Duodenal mucosa (tissue), 2 donors: ENCODE data around the gene PITRM1.
"Not testable (repeated sequence)": the region's sequence is repeated elsewhere in the genome, so short reads cannot be mapped to it uniquely, and the experiment has no call there.

ENCODE experiments used
- H3K27ac ChIP-seq: one replicate; pipeline ENCODE4 v1.7.0; 2013; ENCODE audit warnings: low read depth, low read length
- H3K27me3 ChIP-seq, 2 donors: one replicate each; pipeline ENCODE4 v1.7.0; 2013; ENCODE audit warnings: low read length in 2 of 2, control low read depth in 1 of 2; ENCODE audit not compliant: insufficient read depth in 2 of 2, control insufficient read depth in 1 of 2
- H3K36me3 ChIP-seq, 2 donors: one replicate each; pipeline ENCODE4 v1.7.0; 2013; ENCODE audit warnings: low read length in 2 of 2, control low read depth in 1 of 2; ENCODE audit not compliant: insufficient read depth in 2 of 2, control insufficient read depth in 1 of 2
- H3K4me1 ChIP-seq, 2 donors: one replicate each; pipeline ENCODE4 v1.7.0; 2013; ENCODE audit warnings: low read length in 2 of 2, control low read depth in 1 of 2; ENCODE audit not compliant: insufficient read depth in 2 of 2, control insufficient read depth in 1 of 2
- H3K4me3 ChIP-seq, 2 donors: one replicate each; pipeline ENCODE4 v1.7.0; 2013; ENCODE audit warnings: low read length in 2 of 2, low read depth in 1 of 2
- H3K9ac ChIP-seq, 2 donors: one replicate each; pipeline ENCODE4 v1.7.0; 2013; ENCODE audit warnings: low read length in 2 of 2, low read depth in 1 of 2
- H3K9me3 ChIP-seq, 2 donors: one replicate each; pipeline ENCODE4 v1.7.0; 2013; ENCODE audit warnings: low read length in 2 of 2, control low read depth in 1 of 2; ENCODE audit not compliant: control insufficient read depth in 1 of 2

The PITRM1 gene

DNA sequence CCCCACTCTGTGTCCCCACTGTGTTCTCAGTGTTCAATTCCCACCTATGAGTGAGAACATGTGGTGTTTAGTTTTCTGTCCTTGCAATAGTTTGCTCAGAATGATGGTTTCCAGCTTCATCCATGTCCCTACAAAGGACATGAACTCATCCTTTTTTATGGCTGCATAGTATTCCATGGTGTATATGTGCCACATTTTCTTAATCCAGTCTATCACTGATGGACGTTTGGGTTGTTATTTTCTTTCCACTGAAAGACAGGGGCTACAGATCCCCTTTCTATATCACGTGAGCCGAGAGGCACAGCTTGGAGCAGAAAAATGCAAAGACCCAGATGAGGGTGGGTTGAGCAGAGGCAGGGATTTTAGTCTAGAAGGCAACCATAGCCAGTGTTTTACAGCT is 14.6 kb upstream of the PITRM1 start:
- not testable (repeated sequence) for H3K4me1 ChIP-seq, H3K9me3 ChIP-seq, H3K4me3 ChIP-seq, H3K36me3 ChIP-seq, H3K27me3 ChIP-seq, H3K9ac ChIP-seq, H3K27ac ChIP-seq

DNA sequence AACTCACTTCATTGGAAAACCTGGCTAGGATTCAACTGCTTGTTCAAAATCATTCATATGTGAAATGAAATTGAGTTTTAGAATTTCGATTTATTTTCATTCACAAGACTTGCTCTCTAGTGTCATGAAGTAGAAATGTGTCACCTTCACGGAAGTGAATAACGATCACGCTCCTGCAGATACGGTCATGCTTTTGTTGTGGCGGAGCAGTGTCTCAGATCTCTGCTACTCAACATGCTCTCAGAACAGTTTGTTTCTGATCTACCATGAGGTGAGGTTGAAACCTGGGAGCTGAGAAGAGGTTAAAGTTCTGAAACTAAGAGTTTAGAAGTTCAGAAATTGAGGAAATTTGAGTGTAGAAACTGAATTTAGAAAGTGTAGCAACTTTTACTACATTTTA is 13.8 kb upstream of the PITRM1 start:
- Histone ChIP-seq H3K9ac (no peak overlapping the region), H3K9me3 (no peaks in the 10 kb centered on the region), H3K36me3 (no peaks in the 10 kb centered on the region), H3K4me1 (no peaks in the 10 kb centered on the region), H3K27ac (no peak overlapping the region), H3K4me3 (no peak overlapping the region), H3K27me3 (no peaks in the 10 kb centered on the region)

DNA sequence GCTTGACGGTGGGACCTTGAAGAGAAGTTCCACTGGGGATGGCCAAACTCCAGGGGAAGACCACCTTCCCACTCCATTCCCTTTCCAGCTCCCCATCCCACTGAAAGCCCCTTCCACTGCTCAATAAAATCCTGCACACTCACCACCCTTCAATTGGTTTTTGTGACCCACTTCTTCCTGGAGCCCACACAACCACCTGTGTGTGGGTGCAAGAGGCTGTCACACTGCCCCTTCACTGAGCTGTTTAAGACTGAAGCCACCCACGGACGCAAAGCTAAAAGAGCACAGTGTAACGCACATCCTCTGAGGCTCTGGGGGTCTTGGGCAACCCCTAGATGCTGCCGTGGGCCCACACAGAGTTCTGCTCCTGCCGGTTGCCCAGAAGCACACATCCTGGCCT is 12.8 kb upstream of the PITRM1 start:
- Histone ChIP-seq H3K27ac (no peak overlapping the region), H3K9me3 (no peaks in the 10 kb centered on the region), H3K36me3 (no peaks in the 10 kb centered on the region), H3K4me1 (no peaks in the 10 kb centered on the region), H3K9ac (no peak overlapping the region), H3K27me3 (no peaks in the 10 kb centered on the region), H3K4me3 (no peak overlapping the region)

DNA sequence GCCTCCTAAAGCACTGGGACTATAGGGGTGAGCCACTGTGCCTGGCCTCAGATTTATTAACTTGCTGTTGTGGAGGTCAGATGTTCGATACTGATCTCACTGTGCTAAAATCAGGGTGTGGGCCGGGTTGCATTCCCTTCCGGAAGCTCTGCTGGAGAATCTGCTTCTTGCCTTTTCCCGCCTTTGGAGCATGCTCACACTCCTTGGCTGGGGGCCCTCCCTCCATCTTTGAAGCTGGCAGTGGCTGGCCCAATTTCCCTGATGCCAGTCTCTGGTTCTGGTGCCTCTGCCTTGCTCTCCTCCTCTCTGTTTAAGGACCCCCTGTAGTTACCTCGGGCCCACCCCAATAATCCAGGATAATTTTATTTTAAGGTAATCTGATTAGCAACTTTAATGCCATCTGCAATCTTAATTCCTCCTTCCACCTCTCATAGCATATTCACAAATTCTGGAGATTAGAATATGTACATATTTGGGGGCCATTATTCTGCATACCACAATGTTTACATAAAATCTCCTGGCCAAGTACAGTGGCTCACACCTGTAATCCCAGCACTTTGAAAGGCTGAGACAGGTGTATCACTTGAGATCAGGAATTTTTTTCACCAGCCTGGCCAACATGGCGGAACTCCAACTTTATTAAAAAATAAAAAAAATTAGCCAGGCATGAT is 7.9 kb upstream of the PITRM1 start:
- Histone ChIP-seq H3K4me3 (no peak overlapping the region), H3K4me1 (no peaks in the 10 kb centered on the region), H3K9me3 (no peaks in the 10 kb centered on the region), H3K36me3 (no peaks in the 10 kb centered on the region), H3K27ac (no peak overlapping the region), H3K9ac (no peak overlapping the region), H3K27me3 (no peaks in the 10 kb centered on the region)

DNA sequence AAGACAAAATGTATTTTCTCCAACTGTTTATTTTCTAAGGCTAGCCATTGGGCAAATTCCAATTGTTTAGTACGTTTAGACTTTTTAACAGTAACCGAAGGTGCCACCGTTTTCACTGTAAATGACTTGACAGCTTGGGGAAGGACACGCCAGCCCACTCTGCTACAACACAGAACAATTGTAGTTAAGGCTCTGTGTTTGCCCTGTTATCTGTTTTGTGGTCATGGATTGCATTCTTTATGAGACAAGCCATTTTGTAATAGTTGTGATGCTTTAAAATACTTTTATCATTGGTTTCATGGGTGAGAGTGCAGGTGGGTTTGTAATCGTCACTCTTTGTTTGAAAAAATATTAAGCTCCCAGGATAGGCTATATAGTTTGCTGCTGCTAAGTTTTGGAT is 6.6 kb upstream of the PITRM1 start:
- Histone ChIP-seq H3K27me3 (no peaks in the 10 kb centered on the region), H3K36me3 (no peaks in the 10 kb centered on the region), H3K4me1 (no peaks in the 10 kb centered on the region), H3K4me3 (no peak overlapping the region), H3K9ac (no peak overlapping the region), H3K27ac (no peak overlapping the region), H3K9me3 (no peaks in the 10 kb centered on the region)

DNA sequence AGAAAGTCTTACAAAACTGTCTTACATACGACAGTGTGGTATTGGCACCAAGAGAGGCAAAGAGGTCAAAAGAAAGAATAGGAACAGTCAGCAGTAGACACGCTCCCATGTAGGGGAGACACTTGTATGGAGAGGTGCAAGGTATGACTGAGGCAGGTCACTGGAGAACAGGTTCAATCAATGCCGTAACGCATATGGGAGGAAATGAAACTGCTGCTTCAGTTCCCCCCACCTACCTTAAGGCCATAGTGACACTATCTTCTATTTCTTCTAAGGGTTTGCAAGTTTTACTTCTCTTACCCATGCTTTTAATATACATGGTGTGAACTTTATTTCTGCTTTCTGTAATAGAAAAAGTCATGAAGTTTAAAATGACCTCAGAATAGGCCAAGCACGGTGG is 5.5 kb upstream of the PITRM1 start:
- H3K27ac ChIP-seq = no peak overlapping the region
- H3K9ac ChIP-seq = no peak overlapping the region
- H3K9me3 ChIP-seq = no peaks in the 10 kb centered on the region
- no peaks in the 10 kb centered on the region for H3K36me3 ChIP-seq
- H3K27me3 ChIP-seq = no peaks in the 10 kb centered on the region
- peaks cover 0 to 4% of the 10 kb centered on the region in 2 donors for H3K4me1 ChIP-seq
- no peak overlapping the region for H3K4me3 ChIP-seq

DNA sequence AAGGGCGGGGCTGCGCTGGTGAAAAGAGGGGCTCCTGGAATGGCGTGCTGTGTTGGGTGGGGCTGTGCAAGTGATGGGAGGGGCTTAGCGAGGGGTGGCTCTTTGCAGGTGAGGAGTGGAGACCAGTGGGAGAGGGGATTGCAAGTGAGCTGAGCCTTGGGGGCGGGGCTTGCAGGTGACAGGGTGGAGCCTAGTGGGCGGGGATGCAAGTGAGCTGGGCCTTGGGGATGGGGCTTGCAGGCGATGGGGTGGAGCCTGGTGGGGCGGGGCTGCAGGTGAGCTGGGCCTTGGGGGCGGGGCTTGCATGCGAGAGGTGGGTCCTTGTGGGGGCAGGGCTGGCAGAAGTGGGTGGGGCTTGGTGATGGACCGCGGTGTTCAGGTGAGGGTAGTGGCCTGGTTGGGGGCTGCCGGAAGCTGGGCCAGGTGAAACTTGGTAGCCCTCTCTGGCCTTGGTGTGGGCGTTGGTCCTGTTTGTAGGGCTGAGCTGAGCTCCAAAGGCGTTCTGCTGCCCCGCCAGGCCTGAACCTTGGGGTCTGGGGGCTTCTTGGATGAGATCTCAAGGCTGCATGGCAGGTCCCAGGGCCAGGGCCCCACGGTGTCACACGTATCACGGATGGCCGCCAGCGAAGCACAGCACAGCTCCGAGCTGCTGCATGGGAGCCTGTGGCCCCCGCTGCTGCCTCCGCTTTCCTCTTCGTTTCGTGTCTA is 743 bp upstream of the PITRM1 start:
- Histone ChIP-seq H3K36me3 (peaks cover 7 to 17% of the 10 kb centered on the region in 2 donors), H3K27ac (no peak overlapping the region), H3K4me3 (peak overlapping the region; percentile 61 to 74), H3K27me3 (no peaks in the 10 kb centered on the region), H3K9ac (peak overlapping the region in 1 of 2 donors; percentile 25), H3K4me1 (peaks cover 4 to 7% of the 10 kb centered on the region in 2 donors), H3K9me3 (no peaks in the 10 kb centered on the region)

DNA sequence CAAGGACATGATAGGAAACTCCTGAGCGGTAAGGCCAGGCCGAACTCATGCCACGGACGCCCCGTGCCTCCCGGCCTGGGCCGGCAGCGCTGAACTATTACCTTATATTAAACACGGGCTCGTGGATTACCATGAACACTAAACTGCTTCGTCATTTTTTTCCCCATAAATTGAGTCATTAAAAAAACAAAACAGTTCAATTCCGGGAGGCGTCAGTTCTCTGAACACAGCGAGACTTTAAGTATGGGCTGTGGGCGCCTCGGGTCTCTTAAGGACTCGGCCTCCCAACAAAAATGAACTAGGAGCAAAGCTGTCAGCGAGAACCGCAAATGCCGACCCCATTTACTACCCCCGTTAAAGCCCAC is 519 bp downstream of the PITRM1 start:
- H3K27me3 ChIP-seq = no peaks in the 10 kb centered on the region
- no peaks in the 10 kb centered on the region for H3K9me3 ChIP-seq
- H3K9ac ChIP-seq = peak overlapping the region; percentile 84 to 92
- H3K36me3 ChIP-seq = peaks cover 16 to 28% of the 10 kb centered on the region in 2 donors
- peak overlapping the region; percentile 87 for H3K27ac ChIP-seq
- peaks cover 4 to 7% of the 10 kb centered on the region in 2 donors for H3K4me1 ChIP-seq
- H3K4me3 ChIP-seq = peak overlapping the region; percentile 85 to 89

DNA sequence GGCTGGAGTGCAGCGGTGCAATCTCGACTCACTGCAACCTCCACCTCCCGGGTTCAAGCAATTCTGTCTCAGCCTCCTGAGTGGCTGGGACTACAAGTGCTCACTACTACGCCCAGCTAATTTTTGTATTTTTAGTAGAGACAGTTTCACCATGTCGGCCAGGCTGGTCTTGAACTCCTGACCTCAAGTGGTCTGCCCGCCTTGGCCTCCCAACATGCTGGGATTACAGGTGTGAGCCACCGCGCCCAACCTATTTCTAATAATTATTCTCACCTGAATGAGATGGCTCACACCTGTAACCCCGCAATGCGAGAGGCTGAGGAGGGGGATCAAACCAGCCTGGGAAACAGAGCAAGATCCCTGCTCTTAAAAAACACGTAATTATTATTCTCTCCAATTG is 1.1 kb downstream of the PITRM1 start:
- peak overlapping the region in 1 of 2 donors; percentile 92 for H3K9ac ChIP-seq
- H3K4me3 ChIP-seq = peak overlapping the region; percentile 85 to 89
- not testable (repeated sequence) for H3K4me1 ChIP-seq, H3K9me3 ChIP-seq, H3K27me3 ChIP-seq, H3K27ac ChIP-seq
- H3K36me3 ChIP-seq = peaks cover 21 to 34% of the 10 kb centered on the region in 2 donors

DNA sequence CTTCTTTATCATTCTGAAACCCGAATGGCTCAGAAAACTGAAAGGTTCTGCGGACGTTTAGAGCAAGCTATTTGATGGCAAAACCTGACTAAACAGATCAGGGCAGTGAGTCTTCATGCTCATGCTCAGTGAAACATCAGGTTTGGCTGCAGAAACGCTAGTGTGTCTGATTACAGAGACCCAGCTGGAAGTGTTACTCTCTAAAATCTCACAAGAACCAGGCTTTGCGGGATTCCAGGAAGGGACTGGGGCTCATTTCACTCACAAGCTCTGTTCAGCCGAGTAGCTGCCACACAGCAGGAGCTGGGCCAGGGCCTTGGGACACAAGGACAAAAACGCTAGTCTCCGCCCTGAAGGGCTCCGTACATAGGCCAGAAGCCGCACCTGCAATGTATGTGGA is 2.9 kb downstream of the PITRM1 start:
- no peaks in the 10 kb centered on the region for H3K27me3 ChIP-seq
- no peaks in the 10 kb centered on the region for H3K9me3 ChIP-seq
- H3K4me1 ChIP-seq = peaks cover 4 to 7% of the 10 kb centered on the region in 2 donors
- peaks cover 36 to 51% of the 10 kb centered on the region in 2 donors for H3K36me3 ChIP-seq
- no peak overlapping the region for H3K9ac ChIP-seq
- H3K27ac ChIP-seq = no peak overlapping the region
- no peak overlapping the region for H3K4me3 ChIP-seq
